HEK293 (cell line): ENCODE measurements around the gene MSX1.
A peak's percentile ranks its signal among the peaks of the same experiment; 100 is the strongest.

Experiments
- CTCF ChIA-PET: fragments of 350-600 bp; formaldehyde crosslinking; extraction: SDS; loops from one replicate; lab custom pipeline; 2021; ENCODE audit warnings: antibody characterized with exemption; lab: Yijun Ruan, JAX
- POLR2A ChIA-PET: fragments of 300-600 bp; formaldehyde crosslinking; extraction: SDS; loops from one replicate; lab custom pipeline; 2020; ENCODE audit warnings: antibody characterized with exemption, inconsistent platforms; lab: Yijun Ruan, JAX
- H3K27ac ChIP-seq: fragments of 200-500 bp; sonication (Bioruptor generic); 2 replicates; pipeline ENCODE4 v1.5.1; 2014; ENCODE audit warnings: low read depth, low read length, control low read depth, inconsistent platforms; ENCODE audit errors: extremely low read depth
- H3K36me3 ChIP-seq, 2 experiments: fragments of 200-500 bp in 1 of 2; sonication (Bioruptor generic) in 1 of 2; 1 replicate in 1 of 2; 2 replicates in 1 of 2; pipeline ENCODE4 v1.5.1; 2014 to 2017; ENCODE audit warnings: inconsistent platforms in 2 of 2, low read length in 2 of 2; ENCODE audit not compliant: control insufficient read depth in 2 of 2, insufficient read depth in 1 of 2
- H3K4me1 ChIP-seq: fragments of 200-500 bp; sonication (Bioruptor generic); 2 replicates; pipeline ENCODE4 v1.5.1; 2014; ENCODE audit warnings: mild to moderate bottlenecking, low read length, inconsistent platforms; ENCODE audit not compliant: control insufficient read depth, insufficient read depth
- H3K4me3 ChIP-seq: 2 replicates; pipeline ENCODE4 v1.5.1; 2011; ENCODE audit warnings: low read depth, mild to moderate bottlenecking, control low read depth, low read length, moderate library complexity
- H3K9me3 ChIP-seq: fragments of 200-500 bp; sonication (Bioruptor generic); 2 replicates; pipeline ENCODE4 v1.5.1; 2014; ENCODE audit warnings: low read depth, low read length, inconsistent platforms; ENCODE audit not compliant: control insufficient read depth, insufficient read depth
- PBX3 ChIP-seq: sonication (generic); formaldehyde crosslinking; IDR thresholded peaks from 2 replicates; pipeline ENCODE4 v1.8.1; 2022; ENCODE audit warnings: mild to moderate bottlenecking, moderate library complexity, missing genetic modification reagents
- ZBTB7A ChIP-seq: fragments of 450-650 bp; formaldehyde crosslinking; IDR thresholded peaks from 2 replicates; pipeline ENCODE4 v1.5.1; 2016; ENCODE audit warnings: low read depth, missing biosample characterization, missing genetic modification characterization
- ZFHX2 ChIP-seq: fragments of 450-650 bp; formaldehyde crosslinking; conservative IDR thresholded peaks from 2 replicates; pipeline ENCODE4 v1.5.1; 2016; ENCODE audit warnings: missing biosample characterization, missing genetic modification characterization
- ZNF121 ChIP-seq: fragments of 450-650 bp; formaldehyde crosslinking; IDR thresholded peaks from 2 replicates; pipeline ENCODE4 v1.5.1; 2016; ENCODE audit warnings: missing biosample characterization, missing genetic modification characterization
- ZNF157 ChIP-seq: fragments of 450-650 bp; formaldehyde crosslinking; IDR thresholded peaks from 2 replicates; pipeline ENCODE4 v1.5.1; 2016; ENCODE audit warnings: missing biosample characterization, missing genetic modification characterization
- ZNF280C ChIP-seq: fragments of 450-650 bp; formaldehyde crosslinking; IDR thresholded peaks from 2 replicates; pipeline ENCODE4 v1.5.1; 2016; ENCODE audit warnings: missing biosample characterization, missing genetic modification characterization
- ZNF488 ChIP-seq: fragments of 450-650 bp; formaldehyde crosslinking; IDR thresholded peaks from 2 replicates; pipeline ENCODE4 v1.5.1; 2016; ENCODE audit warnings: missing biosample characterization, missing genetic modification characterization
- ZNF555 ChIP-seq: fragments of 450-650 bp; formaldehyde crosslinking; conservative IDR thresholded peaks from 2 replicates; pipeline ENCODE4 v1.5.1; 2017; ENCODE audit warnings: missing biosample characterization, mild to moderate bottlenecking, missing genetic modification characterization, inconsistent platforms
- ZNF561 ChIP-seq: fragments of 450-650 bp; IDR thresholded peaks from 2 replicates; pipeline ENCODE4 v1.5.1; 2018; ENCODE audit warnings: missing biosample characterization, missing genetic modification characterization, borderline replicate concordance
- ZNF639 ChIP-seq: fragments of 450-650 bp; formaldehyde crosslinking; IDR thresholded peaks from 2 replicates; pipeline ENCODE4 v1.5.1; 2016; ENCODE audit warnings: missing biosample characterization, missing genetic modification characterization
- TF ChIP-seq, protein P1 (sequence below): fragments of 450-650 bp; formaldehyde crosslinking; IDR thresholded peaks from 2 replicates; pipeline ENCODE4 v1.5.1; 2016; ENCODE audit warnings: missing biosample characterization, missing genetic modification characterization
- TF ChIP-seq, protein P2 (sequence below): fragments of 450-650 bp; formaldehyde crosslinking; IDR thresholded peaks from 2 replicates; pipeline ENCODE4 v1.5.1; 2016; ENCODE audit warnings: missing biosample characterization, missing genetic modification characterization
- TF ChIP-seq, protein P3 (sequence below): fragments of 450-650 bp; formaldehyde crosslinking; IDR thresholded peaks from 2 replicates; pipeline ENCODE4 v1.5.1; 2016; ENCODE audit warnings: missing biosample characterization, missing genetic modification characterization

Gene MSX1

GRCh38 chr4:4848540-4848939 lies 10.9 kb upstream of the MSX1 start:
- TF ChIP-seq ZNF157 (no peak), ZNF555 (tag by site-specific recombination) (no peak), ZNF561 (tag by site-specific recombination) (no peak)
- TF ChIP-seq, protein P1, sequence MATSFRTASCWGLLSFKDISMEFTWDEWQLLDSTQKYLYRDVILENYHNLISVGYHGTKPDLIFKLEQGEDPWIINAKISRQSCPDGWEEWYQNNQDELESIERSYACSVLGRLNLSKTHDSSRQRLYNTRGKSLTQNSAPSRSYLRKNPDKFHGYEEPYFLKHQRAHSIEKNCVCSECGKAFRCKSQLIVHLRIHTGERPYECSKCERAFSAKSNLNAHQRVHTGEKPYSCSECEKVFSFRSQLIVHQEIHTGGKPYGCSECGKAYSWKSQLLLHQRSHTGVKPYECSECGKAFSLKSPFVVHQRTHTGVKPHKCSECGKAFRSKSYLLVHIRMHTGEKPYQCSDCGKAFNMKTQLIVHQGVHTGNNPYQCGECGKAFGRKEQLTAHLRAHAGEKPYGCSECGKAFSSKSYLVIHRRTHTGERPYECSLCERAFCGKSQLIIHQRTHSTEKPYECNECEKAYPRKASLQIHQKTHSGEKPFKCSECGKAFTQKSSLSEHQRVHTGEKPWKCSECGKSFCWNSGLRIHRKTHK (tag by site-specific recombination): no peak
- TF ChIP-seq, protein P2, sequence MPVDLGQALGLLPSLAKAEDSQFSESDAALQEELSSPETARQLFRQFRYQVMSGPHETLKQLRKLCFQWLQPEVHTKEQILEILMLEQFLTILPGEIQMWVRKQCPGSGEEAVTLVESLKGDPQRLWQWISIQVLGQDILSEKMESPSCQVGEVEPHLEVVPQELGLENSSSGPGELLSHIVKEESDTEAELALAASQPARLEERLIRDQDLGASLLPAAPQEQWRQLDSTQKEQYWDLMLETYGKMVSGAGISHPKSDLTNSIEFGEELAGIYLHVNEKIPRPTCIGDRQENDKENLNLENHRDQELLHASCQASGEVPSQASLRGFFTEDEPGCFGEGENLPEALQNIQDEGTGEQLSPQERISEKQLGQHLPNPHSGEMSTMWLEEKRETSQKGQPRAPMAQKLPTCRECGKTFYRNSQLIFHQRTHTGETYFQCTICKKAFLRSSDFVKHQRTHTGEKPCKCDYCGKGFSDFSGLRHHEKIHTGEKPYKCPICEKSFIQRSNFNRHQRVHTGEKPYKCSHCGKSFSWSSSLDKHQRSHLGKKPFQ (tag by site-specific recombination): no peak
- TF ChIP-seq, all 188 proteins: peak for 0
- ChIA-PET POLR2A (no interaction called here), CTCF (no interaction called here)
- Histone ChIP-seq H3K4me3 (no peak overlapping the region), H3K27ac (no peak overlapping the region), H3K36me3 (no peaks in the 10 kb centered on the region), H3K9me3 (no peaks in the 10 kb centered on the region), H3K4me1 (no peaks in the 10 kb centered on the region)

- CTCF ChIA-PET: no interaction called here
- no peak overlapping the region for H3K27ac ChIP-seq
- no peaks in the 10 kb centered on the region for H3K36me3 ChIP-seq
- H3K9me3 ChIP-seq: no peaks in the 10 kb centered on the region
- no peaks in the 10 kb centered on the region for H3K4me1 ChIP-seq
- TF ChIP-seq, protein P3, sequence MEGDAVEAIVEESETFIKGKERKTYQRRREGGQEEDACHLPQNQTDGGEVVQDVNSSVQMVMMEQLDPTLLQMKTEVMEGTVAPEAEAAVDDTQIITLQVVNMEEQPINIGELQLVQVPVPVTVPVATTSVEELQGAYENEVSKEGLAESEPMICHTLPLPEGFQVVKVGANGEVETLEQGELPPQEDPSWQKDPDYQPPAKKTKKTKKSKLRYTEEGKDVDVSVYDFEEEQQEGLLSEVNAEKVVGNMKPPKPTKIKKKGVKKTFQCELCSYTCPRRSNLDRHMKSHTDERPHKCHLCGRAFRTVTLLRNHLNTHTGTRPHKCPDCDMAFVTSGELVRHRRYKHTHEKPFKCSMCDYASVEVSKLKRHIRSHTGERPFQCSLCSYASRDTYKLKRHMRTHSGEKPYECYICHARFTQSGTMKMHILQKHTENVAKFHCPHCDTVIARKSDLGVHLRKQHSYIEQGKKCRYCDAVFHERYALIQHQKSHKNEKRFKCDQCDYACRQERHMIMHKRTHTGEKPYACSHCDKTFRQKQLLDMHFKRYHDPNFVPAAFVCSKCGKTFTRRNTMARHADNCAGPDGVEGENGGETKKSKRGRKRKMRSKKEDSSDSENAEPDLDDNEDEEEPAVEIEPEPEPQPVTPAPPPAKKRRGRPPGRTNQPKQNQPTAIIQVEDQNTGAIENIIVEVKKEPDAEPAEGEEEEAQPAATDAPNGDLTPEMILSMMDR (tag by site-specific recombination): no peak
- TF ChIP-seq ZFHX2 (tag by site-specific recombination): no peak
- POLR2A ChIA-PET: no interaction called here
- no peak overlapping the region for H3K4me3 ChIP-seq
These were observed 10.4 kb upstream of the MSX1 start for GRCh38 chr4:4849106-4849505.

GRCh38 chr4:4849524-4850193 lies 9.8 kb upstream of the MSX1 start:
- Histone ChIP-seq H3K9me3 (no peaks in the 10 kb centered on the region), H3K4me3 (no peak overlapping the region), H3K27ac (no peak overlapping the region), H3K36me3 (no peaks in the 10 kb centered on the region), H3K4me1 (no peaks in the 10 kb centered on the region)
- ChIA-PET POLR2A (no interaction called here), CTCF (no interaction called here)
- TF ChIP-seq ZNF488 (tag by site-specific recombination) (no peak), ZBTB7A (tag by site-specific recombination) (no peak), ZNF639 (tag by site-specific recombination) (no peak), ZNF280C (tag by site-specific recombination) (no peak), PBX3 (CRISPR knock-in tag) (no peak), ZNF121 (tag by site-specific recombination) (peak; percentile 71)
